HepG2 (cell line): ENCODE data around the gene LGALS9.

Experiments
- CBFB ChIP-seq: sonication (generic); formaldehyde crosslinking; IDR thresholded peaks from 2 replicates; pipeline ENCODE4 v1.4.0; 2020; ENCODE audit warnings: missing genetic modification reagents
- ELF4 ChIP-seq: sonication (generic); formaldehyde crosslinking; IDR thresholded peaks from 2 replicates; pipeline ENCODE4 v1.5.0; 2020; ENCODE audit warnings: missing genetic modification reagents, mild to moderate bottlenecking, moderate library complexity, borderline replicate concordance
- EP300 ChIP-seq, 3 experiments: sonication (generic) in 1 of 3; formaldehyde crosslinking in 1 of 3; IDR thresholded peaks; 2 replicates each; pipeline versions ENCODE4 v1.5.1 to v1.6.1; 2011 to 2020; ENCODE audit warnings: low read depth in 2 of 3, low read length in 2 of 3, borderline replicate concordance in 1 of 3, improper control_type of control experiment in 1 of 3, mild to moderate bottlenecking in 1 of 3, missing genetic modification reagents in 1 of 3, moderate library complexity in 1 of 3
- JUNB ChIP-seq: sonication (generic); formaldehyde crosslinking; IDR thresholded peaks from 2 replicates; pipeline ENCODE4 v1.8.0; 2022; ENCODE audit warnings: missing genetic modification reagents, mild to moderate bottlenecking, borderline replicate concordance
- JUND ChIP-seq: sonication (generic); formaldehyde crosslinking; IDR thresholded peaks from 2 replicates; pipeline ENCODE4 v1.8.0; 2022; ENCODE audit warnings: mild to moderate bottlenecking, missing genetic modification reagents
- NBN ChIP-seq: fragments of 450-650 bp; conservative IDR thresholded peaks from 2 replicates; pipeline ENCODE4 v1.6.1; 2017
- NFE2L2 ChIP-seq: fragments of 150-350 bp; IDR thresholded peaks from 2 replicates; pipeline ENCODE4 v1.6.1; 2014; ENCODE audit warnings: low read length
- ZNF24 ChIP-seq: fragments of 450-650 bp; IDR thresholded peaks from 2 replicates; pipeline ENCODE4 v1.6.1; 2017; ENCODE audit warnings: antibody characterized with exemption, mild to moderate bottlenecking
- ZNF619 ChIP-seq: sonication (generic); formaldehyde crosslinking; IDR thresholded peaks from 2 replicates; pipeline ENCODE4 v1.4.0; 2020; ENCODE audit warnings: mild to moderate bottlenecking, missing genetic modification reagents
- ZNF761 ChIP-seq: sonication (generic); formaldehyde crosslinking; conservative IDR thresholded peaks from 2 replicates; pipeline ENCODE4 v1.4.0; 2020; ENCODE audit warnings: mild to moderate bottlenecking, missing genetic modification reagents
- TF ChIP-seq, protein P1 (sequence below): sonication (generic); formaldehyde crosslinking; IDR thresholded peaks from 2 replicates; pipeline ENCODE4 v1.4.0; 2020; ENCODE audit warnings: missing genetic modification reagents, borderline replicate concordance
- TF ChIP-seq, protein P2 (sequence below): sonication (generic); formaldehyde crosslinking; IDR thresholded peaks from 2 replicates; pipeline ENCODE4 v1.8.1; 2022; ENCODE audit warnings: low read depth, mild to moderate bottlenecking, missing genetic modification reagents

DNA sequence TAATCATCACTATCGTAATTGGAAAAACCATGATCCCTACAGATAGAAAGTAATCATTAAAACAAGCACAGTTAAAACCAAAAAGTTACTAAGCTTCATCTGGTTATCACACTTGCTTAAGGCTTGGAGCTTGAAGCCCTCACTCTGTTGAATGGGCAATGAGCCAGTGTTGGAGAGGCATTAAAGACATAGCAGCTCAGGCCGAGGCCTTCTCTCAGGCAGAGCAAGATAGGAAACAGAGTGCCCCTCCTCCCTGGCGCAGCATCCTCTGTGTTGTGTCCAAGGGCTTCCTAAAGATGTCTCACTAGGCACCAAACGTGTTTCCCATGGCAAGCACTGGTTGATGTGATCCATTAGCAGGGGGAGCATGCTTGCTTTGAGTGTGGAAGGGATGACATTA, 34.9 kb upstream of the LGALS9 start:
- TF ChIP-seq JUND (no peak), NFE2L2 (no peak), EP300 (IDR thresholded peaks at IDR 0.05; ENCODE audit: low read depth in 2 of 2, low read length in 2 of 2) (no peak), EP300 (CRISPR knock-in tag; IDR thresholded peaks at IDR 0.05; ENCODE audit: borderline replicate concordance) (no peak), ZNF24 (no peak), CBFB (CRISPR knock-in tag) (no peak), ELF4 (CRISPR knock-in tag) (no peak), ZNF619 (no peak), ZNF761 (CRISPR knock-in tag) (no peak), JUNB (CRISPR knock-in tag) (no peak), NBN (no peak)
- TF ChIP-seq, protein P1, sequence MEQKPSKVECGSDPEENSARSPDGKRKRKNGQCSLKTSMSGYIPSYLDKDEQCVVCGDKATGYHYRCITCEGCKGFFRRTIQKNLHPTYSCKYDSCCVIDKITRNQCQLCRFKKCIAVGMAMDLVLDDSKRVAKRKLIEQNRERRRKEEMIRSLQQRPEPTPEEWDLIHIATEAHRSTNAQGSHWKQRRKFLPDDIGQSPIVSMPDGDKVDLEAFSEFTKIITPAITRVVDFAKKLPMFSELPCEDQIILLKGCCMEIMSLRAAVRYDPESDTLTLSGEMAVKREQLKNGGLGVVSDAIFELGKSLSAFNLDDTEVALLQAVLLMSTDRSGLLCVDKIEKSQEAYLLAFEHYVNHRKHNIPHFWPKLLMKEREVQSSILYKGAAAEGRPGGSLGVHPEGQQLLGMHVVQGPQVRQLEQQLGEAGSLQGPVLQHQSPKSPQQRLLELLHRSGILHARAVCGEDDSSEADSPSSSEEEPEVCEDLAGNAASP (CRISPR knock-in tag): no peak
- TF ChIP-seq, protein P2, sequence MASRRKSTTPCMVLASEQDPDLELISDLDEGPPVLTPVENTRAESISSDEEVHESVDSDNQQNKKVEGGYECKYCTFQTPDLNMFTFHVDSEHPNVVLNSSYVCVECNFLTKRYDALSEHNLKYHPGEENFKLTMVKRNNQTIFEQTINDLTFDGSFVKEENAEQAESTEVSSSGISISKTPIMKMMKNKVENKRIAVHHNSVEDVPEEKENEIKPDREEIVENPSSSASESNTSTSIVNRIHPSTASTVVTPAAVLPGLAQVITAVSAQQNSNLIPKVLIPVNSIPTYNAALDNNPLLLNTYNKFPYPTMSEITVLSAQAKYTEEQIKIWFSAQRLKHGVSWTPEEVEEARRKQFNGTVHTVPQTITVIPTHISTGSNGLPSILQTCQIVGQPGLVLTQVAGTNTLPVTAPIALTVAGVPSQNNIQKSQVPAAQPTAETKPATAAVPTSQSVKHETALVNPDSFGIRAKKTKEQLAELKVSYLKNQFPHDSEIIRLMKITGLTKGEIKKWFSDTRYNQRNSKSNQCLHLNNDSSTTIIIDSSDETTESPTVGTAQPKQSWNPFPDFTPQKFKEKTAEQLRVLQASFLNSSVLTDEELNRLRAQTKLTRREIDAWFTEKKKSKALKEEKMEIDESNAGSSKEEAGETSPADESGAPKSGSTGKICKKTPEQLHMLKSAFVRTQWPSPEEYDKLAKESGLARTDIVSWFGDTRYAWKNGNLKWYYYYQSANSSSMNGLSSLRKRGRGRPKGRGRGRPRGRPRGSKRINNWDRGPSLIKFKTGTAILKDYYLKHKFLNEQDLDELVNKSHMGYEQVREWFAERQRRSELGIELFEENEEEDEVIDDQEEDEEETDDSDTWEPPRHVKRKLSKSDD (CRISPR knock-in tag): no peak
